T-helper 2 cell treated with Interferon-gamma antibody and Interleukin-4, amounts not matched to agents 5 μg/mL and 100 μg/mL, for 36 hours (primary cell): ENCODE data around the gene RNU1-4.
"Not testable (repeated sequence)": the region's sequence is repeated elsewhere in the genome, so short reads cannot be mapped to it uniquely, and the experiment has no call there.

ENCODE experiments used
- DNase-seq: peaks from one replicate; pipeline ENCODE4 v3.0.0; 2021; ENCODE audit warnings: low spot score
- H3K27ac Mint-ChIP-seq: one replicate; pipeline ENCODE4 v1.8.0; 2021; ENCODE audit warnings: mild to moderate bottlenecking, mixed read lengths
- H3K27me3 Mint-ChIP-seq: one replicate; pipeline ENCODE4 v1.8.0; 2021; ENCODE audit warnings: low read depth, mixed read lengths
- H3K36me3 Mint-ChIP-seq: one replicate; pipeline ENCODE4 v1.8.0; 2021; ENCODE audit warnings: low read depth, mixed read lengths
- H3K4me1 Mint-ChIP-seq: one replicate; pipeline ENCODE4 v1.8.0; 2021; ENCODE audit warnings: low read depth, mixed read lengths
- H3K4me3 Mint-ChIP-seq: one replicate; pipeline ENCODE4 v1.8.0; 2022; ENCODE audit warnings: mild to moderate bottlenecking, moderate library complexity, mixed read lengths
- H3K9me3 Mint-ChIP-seq: one replicate; pipeline ENCODE4 v1.8.0; 2021; ENCODE audit warnings: mixed read lengths

Gene RNU1-4

DNA sequence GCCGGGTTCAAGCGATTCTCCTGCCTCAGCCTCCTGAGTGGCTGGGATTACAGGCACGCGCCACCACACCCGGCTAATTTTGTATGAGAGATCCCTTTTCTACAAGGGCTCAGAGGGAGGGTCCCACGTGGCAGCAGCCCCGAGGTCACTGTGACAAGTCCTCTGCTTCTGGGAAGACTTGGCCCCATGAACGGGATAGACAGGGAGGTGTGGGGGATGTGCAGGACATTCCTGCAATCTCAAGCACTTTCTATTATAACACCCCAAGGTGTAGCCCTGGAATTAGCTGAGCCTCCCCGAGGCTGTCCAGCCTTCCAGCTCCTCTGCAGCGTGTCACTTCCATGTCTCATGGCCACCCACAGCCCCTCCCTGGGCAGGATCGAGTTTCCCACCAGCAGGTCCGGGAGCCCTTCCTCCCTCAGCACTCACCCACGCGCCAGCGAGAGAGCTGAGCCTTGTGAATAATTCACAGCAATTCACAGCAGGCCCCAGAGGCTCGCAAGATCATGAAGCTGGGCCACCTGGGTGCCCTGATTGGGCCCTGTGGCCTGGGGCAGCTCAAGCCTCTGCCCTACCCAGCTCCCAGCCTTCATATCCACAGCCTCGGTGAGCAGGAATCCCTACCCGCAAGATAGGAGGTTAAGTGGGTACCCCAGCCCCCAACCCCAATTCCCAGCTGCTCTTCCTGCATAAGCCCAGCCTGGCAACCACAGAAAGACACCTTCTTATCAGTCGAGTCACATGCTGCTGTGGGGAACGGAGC, 22.8 kb upstream of the RNU1-4 start:
- Mint-ChIP-seq H3K4me3 (no peak overlapping the region), H3K36me3 (no peaks in the 10 kb centered on the region), H3K27me3 (peaks cover 26% of the 10 kb centered on the region), H3K9me3 (no peaks in the 10 kb centered on the region), H3K27ac (no peak overlapping the region), H3K4me1 (no peaks in the 10 kb centered on the region)
- no peak for DNase-seq

DNA sequence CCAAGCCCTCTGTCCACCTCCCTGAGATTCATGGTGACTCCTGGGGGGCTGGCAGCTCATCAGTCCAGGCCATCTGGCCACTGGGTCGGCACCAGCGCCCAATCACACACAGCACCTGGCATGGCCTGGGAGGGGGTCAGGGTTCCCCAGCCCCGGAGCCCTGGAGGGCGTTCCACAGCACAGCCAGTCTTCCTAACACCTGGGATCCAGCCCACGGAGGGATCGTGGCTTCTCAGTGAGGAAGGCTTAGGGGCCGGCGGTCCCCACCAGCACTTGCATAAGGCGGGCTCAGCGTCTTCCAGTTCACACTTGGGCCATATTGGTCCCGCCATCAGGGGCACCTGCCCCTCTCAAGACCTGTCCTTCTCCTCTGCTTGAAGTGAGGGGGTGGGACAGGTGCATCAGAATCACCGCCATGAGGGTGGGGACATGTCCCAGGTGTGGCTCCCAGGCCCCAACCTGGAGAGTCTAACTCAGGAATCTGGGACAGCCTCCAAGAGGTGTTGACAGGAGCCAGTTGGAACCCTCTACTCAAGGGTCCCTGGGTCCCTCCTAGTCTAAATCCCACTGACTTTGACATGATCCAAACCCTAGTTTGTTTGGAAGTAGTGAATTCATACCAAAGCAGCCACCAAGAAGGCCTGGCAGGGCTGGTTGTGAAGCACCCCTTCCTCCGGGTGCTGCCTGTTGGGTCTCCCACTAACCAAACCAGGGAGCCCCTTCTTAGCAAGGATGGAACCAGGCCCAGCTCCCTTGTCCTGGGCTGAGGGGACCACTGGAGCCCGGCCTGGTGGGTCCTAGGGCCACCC, 22.0 kb upstream of the RNU1-4 start:
- H3K4me3 Mint-ChIP-seq, H3K4me1 Mint-ChIP-seq, H3K36me3 Mint-ChIP-seq, DNase-seq, H3K27ac Mint-ChIP-seq, H3K9me3 Mint-ChIP-seq: not testable (repeated sequence)
- peaks cover 28% of the 10 kb centered on the region for H3K27me3 Mint-ChIP-seq

DNA sequence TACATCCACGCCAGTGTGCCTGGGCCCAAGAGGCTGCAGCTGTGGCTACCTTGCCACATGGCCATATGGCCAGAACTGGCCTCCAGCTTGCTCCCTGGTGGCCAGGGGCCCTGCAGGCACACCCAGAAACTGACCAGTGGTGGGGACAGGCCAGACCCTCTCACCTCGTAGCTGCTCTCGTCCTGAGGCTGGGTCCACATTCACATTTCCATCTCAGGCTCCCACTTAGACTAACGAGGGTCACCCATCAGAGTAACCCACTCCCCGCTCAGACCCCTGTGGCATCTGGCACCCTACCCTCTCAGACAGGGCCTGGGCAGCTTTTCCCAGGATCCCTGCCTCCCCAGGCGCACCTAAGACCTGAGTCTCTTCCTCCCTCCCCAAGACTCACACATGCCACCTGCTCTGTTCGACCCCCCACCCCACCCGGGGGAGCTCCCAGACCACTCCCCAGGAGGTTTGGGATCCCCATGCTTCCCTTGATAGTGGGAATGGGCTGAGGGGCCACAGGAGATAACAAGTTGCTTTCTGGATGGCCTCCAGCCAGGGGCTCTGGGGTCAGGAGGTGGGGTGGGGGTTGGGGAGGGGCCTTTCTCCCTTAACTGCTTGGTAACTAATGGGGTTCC, 21.3 kb upstream of the RNU1-4 start:
- H3K4me3 Mint-ChIP-seq, result no peak overlapping the region
- DNase-seq, result no peak
- H3K9me3 Mint-ChIP-seq, result no peaks in the 10 kb centered on the region
- H3K36me3 Mint-ChIP-seq, result no peaks in the 10 kb centered on the region
- H3K27ac Mint-ChIP-seq, result no peak overlapping the region
- H3K4me1 Mint-ChIP-seq, result no peaks in the 10 kb centered on the region
- H3K27me3 Mint-ChIP-seq, result peaks cover 33% of the 10 kb centered on the region

DNA sequence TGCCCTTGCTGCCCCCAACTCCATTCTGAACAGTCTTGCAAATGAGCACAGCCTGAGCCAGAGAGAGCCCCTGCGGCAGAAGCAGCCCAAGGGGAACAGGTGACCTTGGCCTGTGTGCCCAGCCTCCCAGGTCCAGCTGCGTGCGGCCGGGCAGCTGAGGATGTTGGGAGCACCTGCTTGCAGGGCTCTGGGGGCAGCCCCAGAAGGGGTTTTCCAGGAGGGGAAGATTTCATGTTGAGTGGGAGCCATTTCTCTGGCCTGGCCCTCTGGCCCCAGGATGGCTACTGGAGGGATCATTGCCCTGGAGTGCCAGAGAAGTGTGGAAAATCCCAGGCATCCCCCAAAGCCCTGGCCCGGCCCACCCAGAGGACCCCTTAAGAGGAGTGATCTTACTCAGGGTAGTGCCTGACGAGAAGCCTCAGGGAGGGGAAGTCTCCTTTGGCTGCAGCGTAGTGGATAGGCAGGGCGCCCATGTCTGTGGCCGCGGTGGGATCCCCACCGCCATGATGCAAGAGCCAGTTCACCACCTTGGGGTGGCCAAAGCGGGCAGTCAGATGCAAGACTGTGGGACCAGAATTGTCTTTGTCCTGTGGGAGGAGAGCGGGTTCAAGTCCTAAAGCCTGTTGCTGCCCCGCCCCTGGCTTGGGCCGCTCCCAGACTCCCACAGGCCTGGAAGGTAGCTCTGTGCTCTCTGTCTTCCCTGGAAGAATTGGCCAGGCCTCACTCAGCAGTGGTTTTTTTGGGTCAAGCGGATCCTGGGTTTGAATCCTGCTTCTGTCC, 20.6 kb upstream of the RNU1-4 start:
- no peaks in the 10 kb centered on the region for H3K9me3 Mint-ChIP-seq
- no peak overlapping the region for H3K4me3 Mint-ChIP-seq
- no peaks in the 10 kb centered on the region for H3K4me1 Mint-ChIP-seq
- no peaks in the 10 kb centered on the region for H3K36me3 Mint-ChIP-seq
- H3K27ac Mint-ChIP-seq, result no peak overlapping the region
- peaks cover 33% of the 10 kb centered on the region for H3K27me3 Mint-ChIP-seq
- no peak for DNase-seq

DNA sequence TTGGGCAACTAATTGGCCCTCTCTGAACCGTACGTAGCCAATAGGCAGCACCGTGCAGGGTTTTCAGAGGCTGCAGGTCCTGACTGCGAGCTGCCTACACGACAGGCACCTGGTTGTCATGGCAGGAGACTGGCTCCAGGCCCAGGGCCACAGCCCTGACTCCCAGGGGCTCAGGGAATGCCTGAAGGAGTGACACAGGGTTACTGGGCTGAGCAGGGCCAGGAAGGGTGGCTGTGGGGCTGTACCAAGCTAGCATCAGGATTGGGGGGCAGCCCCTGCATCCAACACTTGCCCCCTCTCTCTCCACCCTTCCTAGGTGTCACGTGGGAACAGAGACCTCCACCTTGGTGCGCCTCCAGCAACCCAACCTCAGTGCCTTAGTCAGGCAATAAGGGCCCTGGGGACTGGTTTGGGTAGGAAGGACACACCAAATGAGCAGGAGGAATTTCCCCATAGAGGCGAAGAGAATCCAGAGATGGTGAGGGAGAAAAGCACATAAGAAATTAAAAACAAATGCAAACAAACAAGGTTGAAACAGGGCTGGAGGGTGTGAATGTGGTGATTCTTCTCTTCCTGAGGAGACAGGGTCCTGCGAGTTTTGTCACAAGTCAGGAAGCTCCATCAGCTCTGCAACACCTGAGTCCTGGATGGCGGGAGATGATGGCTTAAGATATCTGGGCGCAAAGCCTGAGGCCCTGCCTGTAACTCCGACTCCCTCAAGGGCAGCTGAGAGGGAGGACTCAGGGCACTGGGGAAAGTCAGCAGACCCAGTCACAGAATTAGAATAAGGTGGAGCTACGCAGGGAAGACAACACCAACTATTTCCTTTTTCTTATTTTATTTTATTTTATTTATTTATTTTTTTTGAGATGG, 19.7 kb upstream of the RNU1-4 start:
- H3K9me3 Mint-ChIP-seq, result no peaks in the 10 kb centered on the region
- H3K27ac Mint-ChIP-seq, result no peak overlapping the region
- H3K36me3 Mint-ChIP-seq, result no peaks in the 10 kb centered on the region
- H3K4me3 Mint-ChIP-seq, result no peak overlapping the region
- H3K27me3 Mint-ChIP-seq, result peaks cover 33% of the 10 kb centered on the region
- no peaks in the 10 kb centered on the region for H3K4me1 Mint-ChIP-seq
- DNase-seq, result no peak

DNA sequence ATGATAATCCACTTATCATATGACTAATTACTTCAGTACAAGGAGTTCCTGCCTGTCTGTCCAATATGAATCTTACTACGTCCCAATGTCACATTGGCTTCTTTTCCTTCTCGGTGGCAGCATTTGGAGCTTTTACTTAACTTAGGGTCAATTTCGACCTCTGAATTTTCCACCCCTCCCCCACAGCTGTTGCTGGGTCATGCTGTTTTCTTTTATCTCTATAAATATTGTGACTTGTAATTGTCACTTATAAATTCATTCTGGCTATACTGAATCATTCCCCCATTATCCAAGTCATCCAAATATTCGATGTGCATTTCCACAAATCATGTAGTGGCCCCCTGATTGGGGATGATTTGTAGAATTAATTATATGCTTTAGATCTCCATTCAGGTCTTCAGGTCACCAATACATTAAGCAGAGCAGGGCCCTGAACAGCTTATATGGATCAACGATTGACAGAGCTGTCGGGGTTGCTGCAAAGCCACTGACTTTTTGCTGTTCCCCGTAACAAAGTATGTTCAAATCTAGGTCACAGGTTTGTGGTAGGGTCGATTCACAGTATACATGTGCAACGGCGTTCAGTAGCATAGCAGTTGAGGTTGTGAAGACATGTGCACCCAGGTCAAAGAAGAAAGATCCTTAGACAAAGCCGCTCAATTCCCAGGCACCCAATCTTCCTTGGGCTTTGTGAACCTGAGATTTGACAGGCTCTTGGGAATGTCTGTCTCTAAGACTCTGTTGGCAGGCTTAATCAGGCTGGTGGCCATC, 18.3 kb upstream of the RNU1-4 start:
- no peak overlapping the region for H3K27ac Mint-ChIP-seq
- H3K4me3 Mint-ChIP-seq, result no peak overlapping the region
- no peaks in the 10 kb centered on the region for H3K36me3 Mint-ChIP-seq
- no peak for DNase-seq
- peaks cover 26% of the 10 kb centered on the region for H3K27me3 Mint-ChIP-seq
- H3K9me3 Mint-ChIP-seq, result no peaks in the 10 kb centered on the region
- no peaks in the 10 kb centered on the region for H3K4me1 Mint-ChIP-seq

DNA sequence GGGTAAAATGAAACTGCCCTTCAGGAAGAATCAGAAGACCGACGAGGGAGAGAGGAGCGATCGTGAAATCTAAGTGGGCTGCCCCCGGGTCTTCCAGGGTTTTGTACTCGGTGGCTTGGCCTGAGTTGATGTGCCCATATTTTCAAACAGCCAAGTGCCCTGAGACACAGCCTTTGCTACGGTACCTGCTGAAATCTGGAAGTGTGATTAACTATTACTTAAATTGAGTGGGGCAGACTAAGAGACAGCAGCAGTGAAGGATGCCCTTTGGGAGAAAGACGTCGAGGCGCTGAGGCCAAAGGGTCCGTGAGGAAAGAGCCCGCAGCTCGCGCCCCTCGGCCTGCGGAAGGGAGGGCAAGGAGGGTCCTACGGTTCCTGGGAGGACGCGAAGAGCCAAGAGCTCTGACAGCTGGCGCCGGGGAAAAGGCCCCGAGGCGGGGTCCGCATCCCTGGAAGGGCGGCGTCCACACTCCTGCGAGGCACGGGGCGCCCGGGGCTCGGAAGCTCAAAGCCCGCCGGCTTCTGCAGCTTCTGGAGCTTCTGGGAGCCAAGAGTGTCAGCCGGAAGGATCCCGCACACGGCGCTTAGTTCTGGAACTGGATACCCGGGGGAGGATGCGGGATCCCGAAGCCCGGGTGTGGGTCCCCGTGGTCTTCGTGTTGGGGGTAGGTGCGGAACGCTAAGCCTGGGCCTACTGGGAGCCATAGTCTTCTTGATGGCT, 15.4 kb upstream of the RNU1-4 start:
- H3K36me3 Mint-ChIP-seq, result no peaks in the 10 kb centered on the region
- no peaks in the 10 kb centered on the region for H3K9me3 Mint-ChIP-seq
- H3K27ac Mint-ChIP-seq, result no peak overlapping the region
- no peak for DNase-seq
- H3K4me3 Mint-ChIP-seq, result no peak overlapping the region
- no peaks in the 10 kb centered on the region for H3K4me1 Mint-ChIP-seq
- peaks cover 19% of the 10 kb centered on the region for H3K27me3 Mint-ChIP-seq

DNA sequence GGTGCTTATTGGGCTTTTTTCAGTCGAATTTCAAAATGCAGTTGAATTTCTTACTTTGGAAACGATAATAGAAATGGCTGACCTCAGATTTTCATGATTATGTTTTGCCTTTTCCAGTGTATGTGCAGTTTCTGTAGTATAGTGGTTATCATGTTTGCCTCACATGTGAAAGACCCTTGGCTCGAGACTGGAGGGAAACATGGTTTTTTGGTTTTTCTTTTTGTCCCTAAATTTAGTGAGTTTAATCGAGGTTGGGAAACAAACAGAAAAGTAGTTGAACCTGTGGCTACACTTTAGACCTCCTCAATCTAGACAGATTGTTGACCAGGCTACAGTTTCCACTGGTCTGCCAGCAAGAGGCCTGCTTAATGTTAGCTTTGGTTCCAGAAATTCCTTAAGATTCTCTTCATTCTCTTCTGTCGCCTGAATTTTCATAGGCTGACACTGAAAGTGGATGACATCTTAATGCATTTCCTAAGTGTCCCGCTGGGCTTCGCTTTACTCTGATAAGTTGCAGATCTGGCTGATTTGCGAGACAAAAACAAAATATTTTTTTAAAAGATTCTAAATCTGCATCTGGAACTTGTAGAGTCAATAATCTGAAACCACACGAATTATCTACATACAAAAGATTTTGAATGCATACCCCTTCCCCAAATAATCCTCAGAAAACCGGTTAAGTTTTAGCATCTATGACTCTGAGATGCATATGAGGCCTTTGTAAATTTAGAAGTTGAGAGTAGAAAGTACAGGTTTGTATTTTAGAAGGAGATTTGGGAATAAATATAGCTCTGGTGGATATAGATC, 14.7 kb upstream of the RNU1-4 start:
- peaks cover 19% of the 10 kb centered on the region for H3K27me3 Mint-ChIP-seq
- H3K27ac Mint-ChIP-seq, H3K4me1 Mint-ChIP-seq, DNase-seq, H3K36me3 Mint-ChIP-seq, H3K4me3 Mint-ChIP-seq, H3K9me3 Mint-ChIP-seq: not testable (repeated sequence)

DNA sequence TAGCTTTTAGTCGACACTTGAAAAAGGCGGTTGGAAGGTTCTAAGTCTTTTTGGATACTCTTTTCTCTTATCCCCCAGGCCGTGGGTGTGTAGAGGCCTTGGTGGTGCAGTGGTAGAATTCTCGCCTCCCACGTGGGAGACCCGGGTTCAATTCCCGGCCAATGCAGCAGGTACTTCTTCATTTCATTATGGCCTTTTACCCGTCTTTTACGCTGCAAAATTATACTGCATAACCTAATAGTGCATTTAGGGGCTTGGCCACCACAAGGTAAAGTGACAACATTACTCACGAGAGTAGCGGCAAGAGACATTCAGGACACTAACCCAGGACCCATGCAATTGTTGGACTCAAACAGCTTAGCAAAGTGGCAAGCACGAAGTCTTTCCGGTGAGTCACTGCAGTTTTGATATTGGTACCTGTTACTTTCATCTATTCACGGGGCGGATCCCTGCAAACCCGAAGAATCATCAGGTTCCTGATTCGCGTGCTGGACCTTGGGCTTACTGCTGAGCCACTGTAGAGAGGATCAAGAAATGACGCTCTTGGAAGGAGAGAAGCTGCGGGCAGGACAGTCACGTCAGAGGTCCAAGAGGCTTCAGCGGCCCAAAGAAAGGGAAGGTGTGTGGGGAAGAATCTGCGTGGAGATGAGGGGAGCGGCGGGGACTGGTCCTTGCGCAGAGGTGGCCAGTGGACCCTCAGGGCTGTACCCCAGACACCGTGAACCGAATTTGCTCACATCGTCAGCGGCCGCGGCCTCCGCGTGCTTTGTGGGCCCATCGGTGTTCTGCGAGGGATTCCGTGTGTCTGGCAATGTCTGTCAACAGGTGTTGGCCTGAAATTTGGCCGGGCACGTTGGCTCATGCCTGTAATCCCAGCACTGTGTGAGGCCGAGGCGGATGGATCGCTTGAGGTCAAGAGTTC, 12.9 kb upstream of the RNU1-4 start:
- peak; percentile 48 for DNase-seq
- H3K4me1 Mint-ChIP-seq, result no peaks in the 10 kb centered on the region
- no peaks in the 10 kb centered on the region for H3K36me3 Mint-ChIP-seq
- no peak overlapping the region for H3K4me3 Mint-ChIP-seq
- H3K27ac Mint-ChIP-seq, result no peak overlapping the region
- peaks cover 9% of the 10 kb centered on the region for H3K27me3 Mint-ChIP-seq
- H3K9me3 Mint-ChIP-seq, result no peaks in the 10 kb centered on the region

DNA sequence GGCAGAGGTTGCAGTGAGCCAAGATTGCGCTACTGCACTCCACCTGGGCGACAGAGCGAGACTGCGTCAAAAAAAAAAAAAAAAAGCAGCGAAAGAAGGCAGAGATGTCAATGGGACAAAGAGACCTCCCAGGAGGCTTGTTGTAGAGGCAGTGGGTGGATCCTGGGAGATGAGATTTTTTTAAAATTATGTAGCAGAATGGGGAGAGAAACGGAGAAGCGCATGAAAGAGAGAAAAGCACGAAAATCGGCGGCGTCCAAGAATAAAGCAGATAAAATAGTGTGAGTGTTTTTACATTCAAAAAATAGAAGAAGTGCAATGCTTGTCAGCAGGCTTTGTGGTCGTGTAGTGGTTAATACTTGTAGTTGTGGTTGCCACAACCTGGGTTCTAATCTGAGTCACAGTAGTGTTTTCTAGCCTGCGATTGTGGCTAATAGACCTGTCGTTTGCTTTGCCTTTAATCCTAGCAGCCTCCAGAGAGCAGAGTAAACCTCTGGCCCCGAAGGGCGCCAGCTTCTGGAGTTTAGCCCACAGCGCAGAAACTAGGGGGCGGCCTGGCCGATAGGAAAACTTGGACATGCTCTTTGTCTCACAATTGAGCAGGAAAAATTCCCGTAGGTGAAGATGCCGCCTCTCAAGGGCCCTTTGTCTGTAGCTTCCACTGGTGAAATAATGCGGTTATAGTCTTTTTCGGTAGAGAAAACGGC, 11.9 kb upstream of the RNU1-4 start:
- H3K27me3 Mint-ChIP-seq, H3K4me3 Mint-ChIP-seq, H3K36me3 Mint-ChIP-seq, H3K9me3 Mint-ChIP-seq, H3K27ac Mint-ChIP-seq, H3K4me1 Mint-ChIP-seq, DNase-seq: not testable (repeated sequence)
